Nephron progenitor cell (in vitro differentiated cells): ENCODE data around the gene GJB1.

Source experiments
- DNase-seq: peaks from one replicate; pipeline ENCODE4 v3.0.0; 2021
- H3K27ac Mint-ChIP-seq: 2 replicates; pipeline ENCODE4 v1.8.0; 2021; ENCODE audit warnings: mild to moderate bottlenecking, moderate library complexity, mixed read lengths
- H3K27me3 Mint-ChIP-seq: 2 replicates; pipeline ENCODE4 v1.8.0; 2021; ENCODE audit warnings: mild to moderate bottlenecking, low read depth, mixed read lengths; ENCODE audit not compliant: poor library complexity
- H3K36me3 Mint-ChIP-seq: 2 replicates; pipeline ENCODE4 v1.8.0; 2021; ENCODE audit warnings: low read depth, mixed read lengths
- H3K4me1 Mint-ChIP-seq: 2 replicates; pipeline ENCODE4 v1.8.0; 2021; ENCODE audit warnings: mixed read lengths
- H3K4me3 Mint-ChIP-seq: 2 replicates; pipeline ENCODE4 v1.8.0; 2021; ENCODE audit warnings: mild to moderate bottlenecking, moderate library complexity, mixed read lengths
- H3K9me3 Mint-ChIP-seq: 2 replicates; pipeline ENCODE4 v1.8.0; 2021; ENCODE audit warnings: mild to moderate bottlenecking, moderate library complexity, mixed read lengths
- CTCF ChIP-seq: fragments of 200-600 bp; sonication (generic); IDR thresholded peaks from 2 replicates; pipeline ENCODE4 v1.5.0; 2021; ENCODE audit warnings: antibody characterized with exemption

Gene GJB1

DNA sequence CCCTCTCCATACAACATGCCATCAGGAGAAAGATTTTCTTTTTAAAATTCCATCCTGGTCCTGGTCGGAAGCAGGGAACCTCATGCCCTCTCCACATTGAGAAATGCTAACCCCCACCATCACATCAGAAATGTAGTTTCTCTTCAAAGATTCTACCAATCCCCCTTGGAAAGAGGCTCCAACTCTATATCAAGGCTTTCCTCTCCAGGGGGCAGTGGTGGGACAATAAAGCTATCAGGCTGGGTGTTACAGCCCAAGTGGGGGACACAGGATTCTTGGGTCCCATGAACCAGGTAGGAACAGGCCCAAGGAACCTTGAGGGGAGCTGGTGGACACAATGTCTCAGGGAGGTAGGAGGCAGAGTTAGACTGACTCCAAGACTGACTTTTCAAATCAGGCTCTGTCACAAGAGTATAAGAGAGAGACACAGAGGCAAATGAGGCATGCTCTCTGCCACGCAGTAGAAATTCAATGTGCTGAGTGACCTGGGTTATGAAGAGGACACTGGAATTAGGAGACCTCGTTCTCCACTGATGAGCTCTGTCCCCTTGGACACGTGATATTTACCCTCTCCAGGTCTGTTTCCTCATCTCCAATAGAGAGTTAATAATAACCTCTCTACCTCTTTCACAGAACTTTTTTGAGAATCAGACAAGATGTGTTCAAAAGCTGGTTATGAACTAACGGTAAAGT is 4.5 kb downstream of the GJB1 start:
- TF ChIP-seq CTCF = no peak
- peaks cover 30% of the 10 kb centered on the region for H3K4me1 Mint-ChIP-seq
- H3K9me3 Mint-ChIP-seq = peaks cover 72% of the 10 kb centered on the region
- no peak for DNase-seq
- no peak overlapping the region for H3K27ac Mint-ChIP-seq
- H3K27me3 Mint-ChIP-seq = peaks cover 4% of the 10 kb centered on the region
- no peak overlapping the region for H3K4me3 Mint-ChIP-seq
- H3K36me3 Mint-ChIP-seq = no peaks in the 10 kb centered on the region

DNA sequence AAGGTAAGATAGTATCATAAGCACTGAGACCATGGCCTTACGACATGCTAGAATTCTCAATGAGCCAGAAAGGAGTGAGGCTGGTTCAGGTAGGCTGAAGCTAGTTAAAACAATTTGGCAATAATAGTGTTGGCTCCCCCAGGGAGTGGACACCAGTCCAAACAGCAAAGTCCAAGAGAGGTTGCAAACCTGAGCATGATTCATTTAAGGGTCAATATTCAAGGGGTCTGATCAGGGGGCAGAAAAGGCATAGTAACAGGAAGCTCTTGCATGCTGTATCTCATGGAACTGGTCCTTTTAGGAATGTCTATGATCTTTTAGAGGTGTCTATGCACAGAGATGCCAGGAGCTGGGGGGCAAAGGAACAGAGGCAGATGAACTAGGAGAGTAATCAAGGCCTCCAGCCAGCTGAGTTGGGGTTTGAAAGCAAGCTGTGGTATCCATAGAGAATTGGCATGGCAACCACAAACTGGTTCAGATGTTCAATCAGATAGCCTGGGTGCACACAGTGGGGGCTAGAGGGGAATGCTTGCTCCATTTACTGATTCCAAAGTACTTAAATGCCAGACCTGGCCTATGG is 5.1 kb downstream of the GJB1 start:
- peaks cover 3% of the 10 kb centered on the region for H3K27me3 Mint-ChIP-seq
- no peak for DNase-seq
- no peaks in the 10 kb centered on the region for H3K36me3 Mint-ChIP-seq
- peaks cover 73% of the 10 kb centered on the region for H3K9me3 Mint-ChIP-seq
- TF ChIP-seq CTCF = no peak
- no peak overlapping the region for H3K27ac Mint-ChIP-seq
- peaks cover 28% of the 10 kb centered on the region for H3K4me1 Mint-ChIP-seq
- no peak overlapping the region for H3K4me3 Mint-ChIP-seq

- Mint-ChIP-seq H3K9me3 (peaks cover 67% of the 10 kb centered on the region), H3K27me3 (peaks cover 4% of the 10 kb centered on the region), H3K27ac (no peak overlapping the region), H3K4me3 (no peak overlapping the region), H3K4me1 (no peaks in the 10 kb centered on the region), H3K36me3 (peaks cover 14% of the 10 kb centered on the region)
- no peak for TF ChIP-seq CTCF
- DNase-seq = no peak
Observed at GRCh38 chrX:71235482-71235881, 12.5 kb downstream of the GJB1 start.

DNA sequence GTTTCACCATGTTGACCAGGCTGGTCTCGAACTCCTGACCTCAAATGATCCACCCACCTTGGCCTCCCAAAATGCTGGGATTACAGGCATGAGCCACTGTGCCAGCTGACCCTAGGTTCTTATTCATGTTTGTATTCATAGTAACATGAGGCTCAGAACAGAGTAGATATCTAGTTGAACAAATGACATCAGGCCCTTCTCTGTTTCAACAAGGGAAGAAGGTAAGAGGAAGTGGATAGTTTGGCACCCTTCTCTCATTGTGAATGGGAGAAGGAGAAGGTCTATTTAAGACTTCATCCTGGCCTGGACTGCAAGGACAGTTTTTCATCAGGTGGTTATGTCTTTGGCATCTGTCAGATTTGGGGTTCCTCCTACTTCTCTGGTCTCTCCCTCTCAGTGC is 13.8 kb downstream of the GJB1 start:
- Mint-ChIP-seq H3K4me3 (no peak overlapping the region), H3K36me3 (peaks cover 27% of the 10 kb centered on the region), H3K27me3 (peaks cover 4% of the 10 kb centered on the region), H3K27ac (no peak overlapping the region), H3K9me3 (peaks cover 65% of the 10 kb centered on the region), H3K4me1 (no peaks in the 10 kb centered on the region)
- no peak for TF ChIP-seq CTCF
- DNase-seq = no peak

- no peak for DNase-seq
- Mint-ChIP-seq H3K4me1 (no peaks in the 10 kb centered on the region), H3K27me3 (peaks cover 4% of the 10 kb centered on the region), H3K27ac (peak overlapping the region; percentile 67), H3K9me3 (peaks cover 69% of the 10 kb centered on the region), H3K36me3 (peaks cover 50% of the 10 kb centered on the region), H3K4me3 (no peak overlapping the region)
- TF ChIP-seq CTCF = no peak
Observed at GRCh38 chrX:71239781-71240180, 16.8 kb downstream of the GJB1 start.

DNA sequence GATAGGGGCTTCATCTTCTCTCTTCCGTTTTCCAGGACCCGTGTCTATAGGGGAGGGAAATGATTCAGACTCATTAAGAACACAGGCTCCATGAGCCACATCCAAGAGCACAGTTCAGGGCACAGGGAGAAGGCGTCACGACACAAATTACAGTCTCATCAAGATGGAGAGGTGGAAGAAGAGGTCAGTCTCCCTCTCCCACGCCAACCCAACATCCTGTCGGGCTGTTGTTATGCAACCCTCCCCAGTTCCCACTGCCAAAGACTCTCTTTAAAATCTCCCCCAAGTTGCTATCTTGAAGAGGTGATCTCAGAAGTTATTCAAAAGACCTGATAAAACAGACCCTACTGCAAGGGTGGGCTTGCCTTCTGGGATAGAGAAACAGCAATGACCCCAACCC is 18.3 kb downstream of the GJB1 start:
- Mint-ChIP-seq H3K9me3 (peaks cover 71% of the 10 kb centered on the region), H3K4me1 (no peaks in the 10 kb centered on the region), H3K27me3 (peaks cover 4% of the 10 kb centered on the region), H3K36me3 (peaks cover 62% of the 10 kb centered on the region), H3K27ac (peak overlapping the region; percentile 39), H3K4me3 (no peak overlapping the region)
- no peak for DNase-seq
- TF ChIP-seq CTCF = no peak
